ENCODE data around the gene CDH23. TPM values are rescaled to one million over a fixed set of nuclear protein-coding genes. Genes with fewer than 3 reads are reported as not detected.
A peak's percentile ranks its signal among the peaks of the same experiment; 100 is the strongest.

The CDH23 gene
- total and polyA plus RNA-seq, 12 donors: 1.7 to 20.2 (median 7.8) TPM

DNA sequence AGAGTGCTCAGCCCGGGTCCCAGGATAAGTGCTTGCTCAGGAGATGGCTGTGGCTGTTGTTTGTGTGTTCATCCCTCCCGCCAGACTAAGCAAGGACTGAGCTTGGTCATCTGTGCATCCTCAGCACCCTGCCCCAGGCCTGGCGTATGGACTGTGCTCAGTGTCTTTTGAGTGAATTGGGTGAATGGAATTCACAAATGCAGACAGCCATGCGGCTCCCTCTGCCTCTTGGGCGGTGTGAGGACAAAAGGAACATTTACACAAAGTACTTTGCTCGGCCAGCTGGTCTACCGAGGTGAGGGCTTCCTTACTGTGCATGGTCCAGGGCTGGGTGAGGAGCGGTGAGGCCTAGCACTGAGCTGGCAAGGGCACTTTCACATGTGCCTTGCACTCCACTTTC is 120.2 kb downstream of the CDH23 start:
- 88 to 94% (median 90%) methylated on average over 3 to 8 of the region's 8 CpGs for WGBS, 4 donors
- Histone ChIP-seq H3K9me3 (replicated peaks in 1 of 3) (no peaks in the 10 kb centered on the region), H3K4me3 (no peak overlapping the region), H3K4me1 (replicated peaks in 1 of 2) (no peaks in the 10 kb centered on the region), H3K27ac (no peak overlapping the region), H3K36me3 (replicated peaks in 1 of 2) (no peaks in the 10 kb centered on the region), H3K27me3 (no peaks in the 10 kb centered on the region)
- TF ChIP-seq, protein P1, sequence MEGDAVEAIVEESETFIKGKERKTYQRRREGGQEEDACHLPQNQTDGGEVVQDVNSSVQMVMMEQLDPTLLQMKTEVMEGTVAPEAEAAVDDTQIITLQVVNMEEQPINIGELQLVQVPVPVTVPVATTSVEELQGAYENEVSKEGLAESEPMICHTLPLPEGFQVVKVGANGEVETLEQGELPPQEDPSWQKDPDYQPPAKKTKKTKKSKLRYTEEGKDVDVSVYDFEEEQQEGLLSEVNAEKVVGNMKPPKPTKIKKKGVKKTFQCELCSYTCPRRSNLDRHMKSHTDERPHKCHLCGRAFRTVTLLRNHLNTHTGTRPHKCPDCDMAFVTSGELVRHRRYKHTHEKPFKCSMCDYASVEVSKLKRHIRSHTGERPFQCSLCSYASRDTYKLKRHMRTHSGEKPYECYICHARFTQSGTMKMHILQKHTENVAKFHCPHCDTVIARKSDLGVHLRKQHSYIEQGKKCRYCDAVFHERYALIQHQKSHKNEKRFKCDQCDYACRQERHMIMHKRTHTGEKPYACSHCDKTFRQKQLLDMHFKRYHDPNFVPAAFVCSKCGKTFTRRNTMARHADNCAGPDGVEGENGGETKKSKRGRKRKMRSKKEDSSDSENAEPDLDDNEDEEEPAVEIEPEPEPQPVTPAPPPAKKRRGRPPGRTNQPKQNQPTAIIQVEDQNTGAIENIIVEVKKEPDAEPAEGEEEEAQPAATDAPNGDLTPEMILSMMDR (IDR thresholded peaks at IDR 0.05): no peak
- TF ChIP-seq POLR2A (IDR thresholded peaks at IDR 0.05): no peak
- DNase-seq: no peak
- intact Hi-C loops (cut with DNase I): no loop called here

GRCh38 chr10:71517298-71518169 is 120.8 kb downstream of the CDH23 start:
- intact Hi-C loops (cut with DNase I): no loop called here
- no peak for DNase-seq
- H3K4me1 ChIP-seq (replicated peaks in 1 of 2): no peaks in the 10 kb centered on the region
- no peak overlapping the region for H3K4me3 ChIP-seq
- H3K27me3 ChIP-seq: no peaks in the 10 kb centered on the region
- H3K36me3 ChIP-seq (replicated peaks in 1 of 2): no peaks in the 10 kb centered on the region
- no peaks in the 10 kb centered on the region for H3K9me3 ChIP-seq (replicated peaks in 1 of 3)
- WGBS, 4 donors: 85 to 89% (median 87%) methylated on average over 7 to 18 of the region's 18 CpGs
- H3K27ac ChIP-seq: no peak overlapping the region
- TF ChIP-seq, protein P1 (IDR thresholded peaks at IDR 0.05): no peak
- no peak for TF ChIP-seq POLR2A (IDR thresholded peaks at IDR 0.05)

DNA sequence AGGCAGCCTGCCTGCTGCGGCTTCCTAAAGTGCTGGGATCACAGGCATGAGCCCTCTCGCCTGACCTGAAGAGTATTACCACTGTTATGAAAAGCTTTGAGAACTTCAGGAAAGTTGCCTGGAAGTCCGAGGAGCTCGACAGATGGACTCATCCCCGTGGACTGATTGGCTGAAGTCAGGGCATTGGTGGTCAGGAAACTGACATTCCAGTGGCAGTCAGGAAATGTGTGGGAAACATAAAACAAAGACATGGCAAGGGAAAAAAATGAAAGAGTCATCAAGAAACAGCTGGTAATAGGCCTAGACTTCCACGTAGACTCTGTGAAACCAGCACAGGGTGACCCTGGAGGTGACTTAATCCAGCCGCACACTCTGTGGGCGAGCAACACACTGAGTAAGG is 123.3 kb downstream of the CDH23 start:
- intact Hi-C loops (cut with DNase I): no loop called here
- H3K36me3 ChIP-seq (replicated peaks in 1 of 2): no peaks in the 10 kb centered on the region
- H3K27ac ChIP-seq: no peak overlapping the region
- no peaks in the 10 kb centered on the region for H3K4me1 ChIP-seq (replicated peaks in 1 of 2)
- TF ChIP-seq, protein P1 (IDR thresholded peaks at IDR 0.05): no peak
- no peak for TF ChIP-seq POLR2A (IDR thresholded peaks at IDR 0.05)
- H3K4me3 ChIP-seq: no peak overlapping the region
- DNase-seq: peak in 1 of 7 donors; percentile 55
- peaks cover 9% of the 10 kb centered on the region for H3K27me3 ChIP-seq
- no peaks in the 10 kb centered on the region for H3K9me3 ChIP-seq (replicated peaks in 1 of 3)
- WGBS, 4 donors: 74 to 82% (median 81%) methylated on average over 8 of the region's 8 CpGs

DNA sequence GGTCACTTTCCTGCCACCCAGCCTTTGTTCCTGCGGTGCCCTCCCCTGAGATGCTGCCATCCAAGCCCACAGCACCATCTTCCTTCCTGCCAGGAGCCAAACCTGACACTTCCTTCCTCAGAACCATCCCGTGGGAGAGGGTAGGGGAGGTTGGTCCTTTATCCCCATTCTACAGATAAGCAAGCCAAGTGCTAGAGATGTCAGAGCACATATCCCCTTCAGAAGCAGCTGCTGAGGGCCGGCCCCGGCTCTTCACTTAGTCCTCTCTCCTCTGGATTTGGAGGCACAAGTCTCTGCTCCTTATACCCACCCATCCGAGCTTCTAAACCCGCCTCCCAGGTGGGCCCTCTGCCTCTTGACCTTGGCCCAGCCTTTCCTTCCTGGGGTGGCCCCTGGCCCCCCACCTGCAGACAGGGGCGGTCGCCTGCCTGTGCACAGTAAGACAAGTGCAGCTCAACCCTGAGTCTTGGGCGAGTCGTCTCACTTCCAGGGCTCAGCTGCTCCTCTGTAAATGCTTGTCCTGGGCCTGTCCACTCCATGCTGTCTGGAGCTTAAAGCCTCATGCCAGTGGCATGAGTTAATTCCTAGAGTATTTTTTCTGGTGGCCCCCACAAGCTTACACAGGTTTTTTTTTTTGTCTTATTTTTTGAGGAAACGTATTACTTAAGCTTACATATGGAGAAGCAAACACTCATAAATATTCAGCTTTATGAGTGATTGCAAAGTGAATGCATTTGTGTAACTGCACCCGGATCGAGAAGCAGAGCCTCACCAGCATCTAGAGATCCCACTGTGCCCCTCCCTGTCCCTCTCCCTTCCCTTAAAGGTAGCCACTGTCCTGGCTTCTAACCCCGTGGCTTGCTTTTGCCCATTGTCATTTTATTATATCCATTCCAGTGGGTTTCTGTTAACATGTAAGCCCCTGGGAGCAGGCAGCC is 125.1 kb downstream of the CDH23 start:
- no peaks in the 10 kb centered on the region for H3K9me3 ChIP-seq (replicated peaks in 1 of 3)
- no peak overlapping the region for H3K4me3 ChIP-seq
- H3K4me1 ChIP-seq (replicated peaks in 1 of 2): no peaks in the 10 kb centered on the region
- WGBS, 4 donors: 84 to 88% (median 86%) methylated on average over 10 to 14 of the region's 14 CpGs
- intact Hi-C loops (cut with DNase I): no loop called here
- TF ChIP-seq POLR2A (IDR thresholded peaks at IDR 0.05): no peak
- TF ChIP-seq, protein P1 (IDR thresholded peaks at IDR 0.05): no peak
- no peak overlapping the region for H3K27ac ChIP-seq
- H3K36me3 ChIP-seq (replicated peaks in 1 of 2): no peaks in the 10 kb centered on the region
- peaks cover 9% of the 10 kb centered on the region for H3K27me3 ChIP-seq
- DNase-seq: no peak

Data from adrenal gland (tissue), 12 donors.